Gastrocnemius medialis (tissue), 4 donors: Measurements from ENCODE around the gene SYT17. TPM values are rescaled to one million over a fixed set of nuclear protein-coding genes. Genes with fewer than 3 reads are reported as not detected.
A peak's percentile ranks its signal among the peaks of the same experiment; 100 is the strongest.

Experiments used
- ATAC-seq, 2 donors: fragments of 150-250 bp; one replicate each; pipeline ENCODE4 v1.9.1; 2016
- DNase-seq, 2 donors: peaks; one replicate each; pipeline ENCODE4 v3.0.0-alpha.2; 2019
- H3K27ac ChIP-seq, 4 donors: fragments of 200-600 bp; sonication (generic); 1 replicate in 1 of 4; 2 replicates in 3 of 4; pipeline ENCODE4 v1.5.1; 2016 to 2018; ENCODE audit warnings: mild to moderate bottlenecking in 2 of 4, moderate library complexity in 1 of 4
- H3K27me3 ChIP-seq, 3 donors: fragments of 200-600 bp; sonication (generic) in 2 of 3; 1 replicate in 1 of 3; 2 replicates in 2 of 3; pipeline versions ENCODE4 v1.5.1 to v1.6.0; 2016 to 2019; ENCODE audit warnings: mild to moderate bottlenecking in 1 of 3, moderate library complexity in 1 of 3
- H3K36me3 ChIP-seq, 2 donors: fragments of 200-600 bp; sonication (generic) in 1 of 2; one replicate each; pipeline ENCODE4 v1.5.1; 2017 to 2018
- H3K4me1 ChIP-seq, 2 donors: fragments of 200-600 bp; sonication (generic) in 1 of 2; one replicate each; pipeline ENCODE4 v1.5.1; 2016 to 2017; ENCODE audit warnings: mild to moderate bottlenecking in 2 of 2
- H3K4me3 ChIP-seq, 4 donors: fragments of 200-600 bp; sonication (generic) in 3 of 4; 1 replicate in 1 of 4; 2 replicates in 3 of 4; pipeline ENCODE4 v1.5.1; 2016 to 2019; ENCODE audit warnings: mild to moderate bottlenecking in 2 of 4
- H3K9me3 ChIP-seq, 3 donors: fragments of 200-600 bp; sonication (generic) in 2 of 3; 1 replicate in 1 of 3; 2 replicates in 2 of 3; pipeline ENCODE4 v1.5.1; 2016 to 2019
- CTCF ChIP-seq, 5 experiments: fragments of 450-650 bp in 3 of 5; fragments of 200-600 bp in 2 of 5; sonication (generic) in 2 of 5; IDR thresholded peaks in 4 of 5; conservative IDR thresholded peaks in 1 of 5; 1 replicate in 4 of 5; 2 replicates in 1 of 5; pipeline ENCODE4 v1.5.1; 2016 to 2019; ENCODE audit warnings: antibody characterized with exemption in 5 of 5, mild to moderate bottlenecking in 3 of 5, moderate library complexity in 3 of 5
- POLR2A ChIP-seq, 2 donors: fragments of 450-650 bp; IDR thresholded peaks; one replicate each; pipeline ENCODE4 v1.6.1; 2017; ENCODE audit warnings: antibody characterized with exemption in 2 of 2, mild to moderate bottlenecking in 2 of 2, moderate library complexity in 2 of 2
- in situ Hi-C, 4 donors: fragments of 200-750 bp; cut with MboI; loops; one replicate each; pipeline versions ENCODE4 v1.15.0 to v1.8.0; 2017; ENCODE audit warnings: low sequenced_read_pairs in 4 of 4
- intact Hi-C: fragments of 100-400 bp; cut with DNase I; formaldehyde crosslinking; loops from one replicate; pipeline ENCODE4 v1.15.1; 2023; ENCODE audit warnings: low total_unique reads
- total RNA-seq, 4 donors: library from RNA; depleted of rRNA; stranded (reverse); fragments of >200 nt; gene quantifications; one replicate each; pipeline versions ENCODE4 v1.1.0 to v1.2.3, GENCODE V29; 2016

Gene SYT17
- total RNA-seq, 4 donors from 2014 or later: 0.10 to 0.87 (median 0.18) TPM

GRCh38 chr16:19130385-19130784 lies 37.7 kb upstream of the SYT17 start:
- in situ Hi-C loops: no loop called here

GRCh38 chr16:19130852-19131824 lies 36.9 kb upstream of the SYT17 start:
- DNase-seq: peak in 1 of 2 donors; percentile 34
- intact Hi-C loops (no loop called here), in situ Hi-C loops (no loop called here)
- H3K4me3 ChIP-seq: peak overlapping the region in 3 of 4 donors; percentile 4 to 32 (median 27)
- H3K27me3 ChIP-seq: no peaks in the 10 kb centered on the region
- H3K36me3 ChIP-seq: no peaks in the 10 kb centered on the region
- H3K4me1 ChIP-seq: peaks cover 22 to 27% of the 10 kb centered on the region in 2 donors
- no peaks in the 10 kb centered on the region for H3K9me3 ChIP-seq
- TF ChIP-seq POLR2A (IDR thresholded peaks at IDR 0.05) (no peak), CTCF (IDR thresholded peaks at IDR 0.05 in 4 of 5, conservative IDR thresholded peaks at IDR 0.05 in 1 of 5) (no peak)
- H3K27ac ChIP-seq: peak overlapping the region; percentile 68 to 81 (median 74)
- ATAC-seq: peak; percentile 22 to 38

More at GRCh38 chr16:19130385-19130784, 37.7 kb upstream of the SYT17 start:
- Histone ChIP-seq H3K27me3 (no peaks in the 10 kb centered on the region), H3K9me3 (no peaks in the 10 kb centered on the region), H3K36me3 (no peaks in the 10 kb centered on the region), H3K4me1 (peaks cover 20 to 22% of the 10 kb centered on the region in 2 donors), H3K27ac (peak overlapping the region; percentile 68 to 81 (median 74)), H3K4me3 (no peak overlapping the region)
- TF ChIP-seq POLR2A (IDR thresholded peaks at IDR 0.05): no peak
- no peak for TF ChIP-seq CTCF (IDR thresholded peaks at IDR 0.05 in 4 of 5, conservative IDR thresholded peaks at IDR 0.05 in 1 of 5)
- DNase-seq: no peak
- intact Hi-C loops: no loop called here
- no peak for ATAC-seq

GRCh38 chr16:19131825-19132218 lies 36.2 kb upstream of the SYT17 start:
- Histone ChIP-seq H3K4me1 (peaks cover 28 to 34% of the 10 kb centered on the region in 2 donors), H3K4me3 (no peak overlapping the region), H3K27ac (peak overlapping the region; percentile 68 to 81 (median 74)), H3K36me3 (no peaks in the 10 kb centered on the region), H3K9me3 (no peaks in the 10 kb centered on the region), H3K27me3 (no peaks in the 10 kb centered on the region)
- no peak for TF ChIP-seq POLR2A (IDR thresholded peaks at IDR 0.05)
- no peak for TF ChIP-seq CTCF (IDR thresholded peaks at IDR 0.05 in 4 of 5, conservative IDR thresholded peaks at IDR 0.05 in 1 of 5)
- DNase-seq: no peak
- in situ Hi-C loops (no loop called here), intact Hi-C loops (no loop called here)
- peak; percentile 37 to 38 for ATAC-seq

GRCh38 chr16:19132255-19132654 lies 35.8 kb upstream of the SYT17 start:
- ATAC-seq: no peak
- Histone ChIP-seq H3K27me3 (no peaks in the 10 kb centered on the region), H3K36me3 (no peaks in the 10 kb centered on the region), H3K4me3 (no peak overlapping the region), H3K4me1 (peaks cover 32 to 36% of the 10 kb centered on the region in 2 donors), H3K27ac (peak overlapping the region; percentile 68 to 81 (median 74)), H3K9me3 (no peaks in the 10 kb centered on the region)
- intact Hi-C loops: no loop called here
- in situ Hi-C loops: no loop called here
- DNase-seq: no peak
- TF ChIP-seq POLR2A (IDR thresholded peaks at IDR 0.05): no peak
- TF ChIP-seq CTCF (IDR thresholded peaks at IDR 0.05 in 4 of 5, conservative IDR thresholded peaks at IDR 0.05 in 1 of 5): no peak
